Fibroblast of the conjunctiva (primary cell): ENCODE results near the gene PSG4.
"Not testable (repeated sequence)": the region's sequence is repeated elsewhere in the genome, so short reads cannot be mapped to it uniquely, and the experiment has no call there.

ENCODE experiments used
- DNase-seq: peaks from one replicate; pipeline ENCODE4 v3.0.0-alpha.2; 2010; ENCODE audit warnings: low read depth

PSG4 gene

GRCh38 chr19:43205471-43206105 is at the start of gene PSG4:
Gene PSG4 (minus strand): TSS chr19:43205638. CDS start chr19:43205536, 102 bp downstream.
- not testable (repeated sequence) for DNase-seq

DNA sequence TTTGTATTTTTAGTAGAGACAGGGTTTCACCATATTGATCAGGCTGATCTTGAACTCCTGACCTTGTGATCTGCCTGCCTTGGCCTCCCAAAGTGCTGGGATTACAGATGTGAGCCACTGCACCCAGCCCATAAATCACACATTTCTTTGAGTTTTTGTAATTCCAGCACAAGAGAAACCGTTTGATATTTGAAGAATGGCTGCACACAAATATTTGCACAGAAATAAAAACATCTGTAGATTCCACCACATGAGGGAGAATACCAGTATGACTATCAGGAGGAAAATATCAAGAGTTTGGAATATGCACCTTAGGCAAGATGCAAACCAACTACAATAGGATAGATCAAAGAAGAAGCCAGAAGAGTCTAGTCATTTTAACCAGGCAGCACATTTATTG is 46.0 kb upstream of the PSG4 start:
- not testable (repeated sequence) for DNase-seq

DNA sequence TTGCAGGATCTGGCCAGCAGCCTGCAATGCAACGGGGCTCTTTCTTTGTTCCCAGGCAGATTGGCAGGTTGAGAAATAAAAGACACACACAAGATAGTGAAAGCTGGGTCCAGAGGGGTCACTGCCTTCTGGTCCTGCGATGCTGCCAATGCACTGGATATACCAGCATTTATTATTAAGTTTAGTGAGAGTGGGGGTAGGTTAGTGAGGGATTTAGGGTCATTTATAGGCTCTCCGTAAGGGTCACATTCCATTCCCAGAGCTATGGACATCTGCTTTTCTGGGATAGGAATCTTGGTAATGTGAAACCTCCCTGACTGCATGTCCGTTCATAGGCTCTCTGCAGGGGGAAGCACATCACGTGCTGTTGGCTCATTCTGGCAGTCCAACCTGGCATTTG is 44.9 kb upstream of the PSG4 start:
- DNase-seq = not testable (repeated sequence)

GRCh38 chr19:43248635-43249002 is 43.2 kb upstream of the PSG4 start:
- DNase-seq = not testable (repeated sequence)

GRCh38 chr19:43247243-43247880 is 41.9 kb upstream of the PSG4 start:
- not testable (repeated sequence) for DNase-seq

DNA sequence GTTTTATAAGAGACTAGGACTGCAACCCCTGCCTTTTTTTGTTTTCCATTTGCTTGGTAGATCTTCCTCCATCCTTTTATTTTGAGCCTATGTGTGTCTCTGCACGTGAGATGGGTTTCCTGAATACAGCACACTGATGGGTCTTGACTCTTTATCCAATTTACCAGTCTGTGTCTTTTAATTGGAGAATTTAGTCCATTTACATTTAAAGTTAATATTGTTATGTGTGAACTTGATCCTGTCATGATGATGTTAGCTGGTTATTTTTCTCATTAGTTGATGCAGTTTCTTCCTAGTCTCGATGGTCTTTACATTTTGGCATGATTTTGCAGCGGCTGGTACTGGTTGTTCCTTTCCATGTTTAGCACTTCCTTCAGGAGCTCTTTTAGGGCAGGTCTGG is 40.4 kb upstream of the PSG4 start:
- DNase-seq = not testable (repeated sequence)

DNA sequence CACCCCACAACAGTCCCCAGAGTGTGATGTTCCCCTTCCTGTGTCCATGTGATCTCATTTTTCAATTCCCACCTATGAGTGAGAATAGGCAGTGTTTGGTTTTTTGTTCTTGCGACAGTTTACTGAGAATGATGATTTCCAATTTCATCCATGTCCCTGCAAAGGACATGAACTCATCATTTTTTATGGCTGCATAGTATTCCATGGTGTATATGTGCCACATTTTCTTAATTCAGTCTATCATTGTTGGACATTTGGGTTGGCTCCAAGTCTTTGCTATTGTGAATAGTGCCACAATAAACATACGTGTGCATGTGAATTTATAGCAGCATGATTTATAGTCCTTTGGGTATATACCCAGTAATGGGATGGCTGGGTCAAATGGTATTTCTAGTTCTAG is 36.8 kb upstream of the PSG4 start:
- DNase-seq = not testable (repeated sequence)

- not testable (repeated sequence) for DNase-seq
Observed at GRCh38 chr19:43238213-43238612, 32.8 kb upstream of the PSG4 start.

- DNase-seq = not testable (repeated sequence)
Observed at GRCh38 chr19:43235686-43236085, 30.2 kb upstream of the PSG4 start.

- no peak for DNase-seq
Observed at GRCh38 chr19:43229315-43229714, 23.9 kb upstream of the PSG4 start.

GRCh38 chr19:43228730-43229129 is 23.3 kb upstream of the PSG4 start:
- DNase-seq = not testable (repeated sequence)

DNA sequence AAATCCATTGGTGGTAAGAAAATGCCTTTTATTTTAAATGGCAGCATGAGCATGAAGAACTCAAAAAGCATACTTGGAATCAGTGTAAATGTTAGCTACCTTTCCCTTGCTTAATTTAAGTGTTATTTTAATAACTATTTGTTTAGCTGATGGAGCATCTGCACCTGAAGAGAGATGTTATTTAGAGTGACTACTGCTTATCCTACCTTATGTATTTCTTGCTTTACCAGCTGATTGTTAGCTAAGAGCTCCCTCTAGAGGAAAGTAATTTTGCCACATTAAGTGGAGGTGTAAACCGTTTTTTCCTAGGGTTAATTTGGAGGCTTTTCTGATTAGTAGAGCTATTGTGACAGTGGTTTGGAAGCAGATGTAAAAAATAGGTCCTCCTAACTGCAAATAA is 21.5 kb upstream of the PSG4 start:
- not testable (repeated sequence) for DNase-seq

DNA sequence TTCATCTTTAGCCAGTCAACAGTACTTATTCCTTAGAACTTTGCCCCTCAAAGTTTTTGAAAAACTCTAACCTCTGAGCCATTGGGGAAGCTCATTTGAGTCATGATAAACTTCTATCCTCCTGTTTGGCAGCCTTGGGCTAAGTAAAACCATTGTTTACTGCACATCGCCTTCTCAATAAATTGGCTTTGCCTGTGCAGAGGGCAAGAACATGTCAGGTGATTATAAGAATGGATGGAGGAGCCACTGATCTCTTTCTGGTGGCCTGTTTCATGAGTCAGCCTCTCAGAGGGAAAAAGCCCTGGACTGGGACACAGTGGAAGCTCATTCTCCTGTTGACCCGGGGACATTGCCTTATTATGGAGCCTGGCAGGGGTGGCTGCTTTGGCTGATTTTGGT is 19.4 kb upstream of the PSG4 start:
- DNase-seq = no peak

DNA sequence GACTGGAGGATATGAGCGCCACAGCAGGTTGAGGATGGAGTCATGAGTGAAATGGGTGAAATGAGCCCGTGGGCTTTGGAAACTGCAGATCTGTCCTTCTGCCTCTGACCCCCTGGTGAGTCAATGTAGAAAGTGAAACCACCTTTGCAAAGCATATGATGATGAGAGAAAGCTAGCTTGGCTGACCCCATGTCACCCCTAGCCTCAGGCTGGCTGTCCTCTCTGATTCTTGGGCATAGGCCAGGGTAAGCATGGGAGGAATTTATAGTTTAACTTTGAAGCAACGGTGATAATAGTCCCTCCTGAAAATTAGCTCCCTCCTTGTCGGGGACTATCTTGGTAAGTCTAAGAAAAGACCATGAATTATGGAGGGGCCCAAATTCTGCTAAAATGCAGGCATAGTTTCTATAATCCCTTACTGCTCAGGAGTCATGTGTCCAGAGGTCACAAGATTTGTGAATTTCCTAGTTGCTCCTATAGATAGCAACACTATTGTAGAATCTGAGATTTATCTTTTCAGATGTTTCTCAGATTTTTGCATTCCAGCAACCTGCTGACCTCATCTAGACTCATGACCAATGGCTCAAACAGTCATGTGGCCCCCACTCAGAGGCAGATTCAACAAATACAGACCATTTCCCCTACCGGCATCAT is 18.9 kb upstream of the PSG4 start:
- DNase-seq = not testable (repeated sequence)

- DNase-seq = not testable (repeated sequence)
Observed at GRCh38 chr19:43221891-43222290, 16.5 kb upstream of the PSG4 start.

DNA sequence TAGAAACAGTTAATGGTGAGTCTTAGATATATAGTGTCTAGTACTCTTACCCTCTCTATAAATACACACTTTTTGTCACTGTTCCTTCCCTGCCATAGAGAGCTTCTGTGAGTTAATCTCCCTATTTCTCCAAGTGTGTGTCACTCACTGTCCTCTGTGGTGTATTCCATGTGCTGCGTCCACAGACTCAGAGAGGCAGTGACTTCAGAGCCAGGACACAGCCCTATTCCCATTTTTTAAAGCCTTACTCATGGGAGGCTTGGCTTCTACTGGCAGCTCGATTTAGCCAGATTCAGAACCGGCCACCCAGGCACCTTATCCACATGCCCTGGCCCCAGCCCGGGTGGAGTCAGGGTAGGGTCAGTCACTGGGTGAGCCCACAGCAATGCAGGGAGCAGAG is 13.7 kb upstream of the PSG4 start:
- DNase-seq = not testable (repeated sequence)

GRCh38 chr19:43215881-43216280 is 10.4 kb upstream of the PSG4 start:
- not testable (repeated sequence) for DNase-seq

GRCh38 chr19:43207991-43208390 is 2.6 kb upstream of the PSG4 start:
- no peak for DNase-seq

DNA sequence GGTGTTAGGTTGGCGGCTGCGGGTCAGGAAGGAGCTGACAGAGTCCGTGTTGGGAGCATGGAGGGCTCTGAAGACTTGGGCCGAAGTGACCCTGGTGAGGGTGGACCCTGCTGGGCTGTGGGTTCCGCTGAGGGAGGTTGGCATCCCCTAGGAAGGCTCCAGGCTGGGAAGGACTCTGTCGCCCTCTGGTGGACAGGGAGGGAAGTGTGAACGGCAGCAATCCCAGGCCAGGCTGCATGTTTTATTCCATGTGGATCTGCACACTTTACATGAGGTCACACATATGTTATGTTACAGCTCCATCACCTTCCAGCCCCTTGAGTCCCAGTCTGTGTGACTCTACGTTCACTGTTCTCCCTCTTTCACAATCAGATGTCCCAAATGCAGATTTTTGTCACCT is 1.7 kb upstream of the PSG4 start:
- not testable (repeated sequence) for DNase-seq

DNA sequence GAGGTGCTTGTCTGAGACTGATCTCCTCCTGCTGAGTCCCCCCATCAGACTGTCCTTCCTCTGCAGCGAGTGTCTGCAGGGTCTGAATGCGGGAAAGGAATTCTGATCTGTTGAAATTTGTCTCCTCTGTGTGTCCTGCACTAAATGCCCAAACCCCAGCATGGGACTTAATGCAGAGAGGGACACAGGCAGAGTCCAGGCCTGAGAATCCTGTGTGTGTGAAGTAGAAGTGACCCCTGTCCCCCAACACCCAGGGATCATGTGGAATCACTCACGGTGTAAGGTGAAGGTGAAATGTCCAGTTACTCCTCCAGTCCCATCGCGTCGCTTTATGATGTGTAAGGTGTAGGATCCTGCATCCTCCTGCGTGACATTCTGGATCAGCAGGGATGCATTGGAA is 1.8 kb downstream of the PSG4 start:
- DNase-seq = not testable (repeated sequence)

DNA sequence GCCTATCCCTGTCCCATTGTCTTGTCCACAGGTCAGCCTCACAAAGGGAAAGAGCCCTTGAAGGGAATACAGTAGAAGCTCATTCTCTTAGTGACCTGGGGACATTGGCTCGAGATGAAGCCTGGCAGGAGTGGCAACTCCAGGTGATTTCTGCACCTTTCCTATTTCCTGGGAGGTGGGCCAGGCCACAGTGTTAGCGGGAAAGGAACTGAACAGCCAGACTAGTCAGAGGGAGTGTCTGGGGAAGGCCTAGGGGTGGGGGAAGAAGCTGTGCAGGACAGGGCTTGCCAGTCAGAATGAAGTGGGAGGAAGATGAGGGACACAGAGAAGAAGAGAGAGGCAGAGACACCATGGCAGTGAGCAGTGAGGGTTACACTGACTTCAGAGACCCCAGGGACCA is 3.5 kb downstream of the PSG4 start:
- not testable (repeated sequence) for DNase-seq

GRCh38 chr19:43201337-43201801 is 4.1 kb downstream of the PSG4 start:
- not testable (repeated sequence) for DNase-seq
